Retina (tissue), 1 donor: ENCODE data around the gene HPCAL1.
"Not testable (repeated sequence)": the region's sequence is repeated elsewhere in the genome, so short reads cannot be mapped to it uniquely, and the experiment has no call there.

Experiments
- DNase-seq: peaks from one replicate; pipeline ENCODE4 v3.0.0-alpha.2; 2016

Gene HPCAL1

GRCh38 chr2:10285556-10286198 is 17.0 kb upstream of the HPCAL1 start:
- peak; percentile 48 for DNase-seq

DNA sequence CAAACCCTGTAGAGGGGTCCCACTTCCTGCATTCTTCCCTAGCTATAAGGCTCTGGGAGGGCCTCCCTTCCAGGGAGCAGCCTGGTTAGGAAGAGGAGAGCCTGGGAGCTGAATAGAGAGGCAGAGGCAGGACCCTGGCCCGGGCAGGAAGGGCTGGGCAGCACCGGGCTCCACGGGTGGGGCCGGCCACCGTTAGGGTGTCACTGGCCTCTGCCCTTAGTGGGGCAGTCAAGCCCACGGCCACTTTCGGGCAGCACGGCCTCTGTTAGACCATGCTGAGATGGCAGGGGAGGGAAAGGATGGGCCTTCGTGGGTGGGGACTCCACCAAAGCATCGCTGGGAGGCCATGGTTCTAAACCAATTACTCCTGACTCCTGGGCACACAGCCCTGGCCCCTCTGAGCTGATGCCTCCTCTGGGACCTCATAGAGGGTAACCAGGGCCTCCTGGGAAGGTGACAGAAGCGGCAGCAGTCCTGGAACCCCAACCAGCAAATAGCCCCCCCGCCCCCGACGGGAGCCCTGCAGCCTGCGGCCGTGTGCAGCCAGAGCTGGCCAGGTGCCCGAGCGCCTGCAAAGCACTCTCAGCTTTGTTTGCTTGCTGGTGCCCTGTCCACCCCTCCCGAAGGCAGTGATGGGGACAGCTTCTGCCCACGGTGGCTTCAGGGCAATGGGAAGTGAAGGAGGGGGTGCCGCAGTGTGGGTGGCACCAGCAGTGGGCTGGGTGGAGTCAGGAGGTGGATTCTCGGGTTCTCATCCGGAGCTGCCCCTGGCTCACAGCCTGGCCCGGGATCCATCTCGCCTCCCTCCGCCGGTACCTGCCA is 16.3 kb upstream of the HPCAL1 start:
- DNase-seq = no peak

DNA sequence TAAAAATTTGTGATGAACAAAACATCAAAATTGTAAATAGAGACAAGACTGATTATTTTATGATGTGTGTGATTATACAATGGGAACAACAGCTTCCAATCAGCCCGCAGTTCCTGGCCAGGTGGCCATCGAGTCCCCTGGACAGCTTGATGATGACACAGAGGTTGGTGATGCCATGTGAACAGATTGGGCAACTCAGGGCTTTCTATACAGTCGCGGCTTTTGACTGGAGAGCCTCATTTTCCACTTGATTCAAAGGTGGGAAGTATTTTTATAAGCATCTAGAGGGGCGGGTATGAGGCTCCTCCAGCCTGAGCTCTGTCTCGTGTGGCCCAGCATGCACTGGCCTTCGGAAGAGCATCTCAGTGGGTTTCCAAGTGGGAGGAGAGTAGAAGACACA is 14.9 kb upstream of the HPCAL1 start:
- DNase-seq = no peak

DNA sequence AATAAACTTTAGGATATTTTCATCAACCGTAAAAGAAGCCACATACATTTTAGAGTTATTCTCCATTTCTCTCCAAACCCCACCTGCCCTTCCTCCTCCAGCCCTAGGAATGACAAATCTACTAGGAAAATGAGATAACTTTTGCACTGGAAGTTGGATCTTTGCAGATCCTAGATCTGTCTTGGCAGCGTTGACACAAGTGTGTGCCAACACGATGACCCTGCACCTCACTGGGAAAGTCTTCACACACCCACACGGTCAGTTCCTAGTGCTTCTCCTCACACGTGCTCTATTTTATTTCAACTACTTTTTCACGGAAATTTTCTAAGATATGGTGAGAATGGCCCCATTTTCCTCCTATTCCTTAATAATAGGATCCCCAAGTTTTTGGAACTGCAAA is 14.1 kb upstream of the HPCAL1 start:
- no peak for DNase-seq

DNA sequence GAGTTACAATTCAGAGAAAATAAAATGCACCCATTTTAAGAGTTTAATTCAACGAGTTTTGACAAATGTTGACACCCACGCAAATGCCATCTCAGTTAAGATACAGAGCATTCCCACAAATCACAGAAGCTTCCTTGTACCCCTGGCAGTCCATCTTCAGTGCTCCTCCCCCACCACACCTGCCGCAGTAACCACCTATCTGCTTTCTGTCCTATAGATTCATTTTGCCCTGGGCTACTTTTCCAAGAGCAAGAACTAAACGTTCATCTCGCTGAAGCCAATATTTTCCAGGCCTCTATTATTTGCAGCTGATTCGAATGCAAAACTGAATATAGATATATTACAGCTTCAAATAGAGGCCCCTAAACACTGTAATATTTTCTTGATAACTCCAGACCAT is 13.4 kb upstream of the HPCAL1 start:
- no peak for DNase-seq

- DNase-seq = no peak
Measured at GRCh38 chr2:10289891-10290290, 12.8 kb upstream of the HPCAL1 start.

DNA sequence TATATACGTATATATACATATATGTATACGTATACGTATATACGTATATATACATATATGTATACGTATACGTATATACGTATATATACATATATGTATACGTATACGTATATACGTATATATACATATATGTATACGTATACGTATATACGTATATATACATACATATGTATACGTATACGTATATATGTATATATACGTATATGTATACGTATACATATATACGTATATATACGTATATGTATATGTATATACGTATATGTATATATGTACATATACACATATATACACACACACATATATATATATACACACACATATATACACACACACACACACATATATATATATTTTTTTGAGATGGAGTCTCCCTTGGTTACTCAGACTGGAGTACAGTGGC is 11.3 kb upstream of the HPCAL1 start:
- DNase-seq = not testable (repeated sequence)

DNA sequence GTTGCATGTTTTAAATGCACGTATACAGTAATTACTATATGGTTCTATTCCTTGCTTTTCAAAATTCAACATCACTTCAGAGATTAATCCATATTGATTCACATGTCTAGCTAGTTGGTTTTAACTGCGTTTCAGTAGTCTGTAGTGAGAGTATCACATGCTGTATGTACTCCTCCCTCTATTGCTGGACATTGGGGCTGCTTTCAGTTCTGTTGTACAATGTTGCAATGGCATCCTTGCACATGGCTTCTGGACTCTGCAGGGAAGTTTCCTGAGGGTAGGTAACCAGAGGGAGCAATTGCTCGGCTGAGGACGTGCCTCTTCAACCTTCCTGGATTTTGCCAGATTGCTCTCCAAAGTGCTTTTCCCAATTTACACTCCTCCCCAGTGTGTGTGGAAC is 10.7 kb upstream of the HPCAL1 start:
- no peak for DNase-seq

DNA sequence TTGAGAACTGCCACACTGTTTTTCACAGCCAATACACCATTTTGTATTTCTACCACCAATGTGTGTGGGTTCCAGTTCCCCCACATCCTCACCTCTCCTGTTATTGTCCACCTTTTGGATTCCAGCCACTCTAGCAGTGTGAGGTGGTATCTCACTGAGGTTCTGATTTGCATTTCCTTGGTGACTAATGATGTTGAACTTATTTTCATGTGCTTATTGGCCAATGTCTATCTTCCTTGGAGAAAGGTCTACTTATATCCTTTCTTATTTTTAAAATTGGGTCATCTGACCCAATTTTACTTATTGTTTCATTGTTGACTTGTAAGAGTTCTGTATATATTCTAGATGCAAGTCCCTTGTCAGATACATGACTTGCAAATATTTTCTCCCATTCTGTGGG is 9.1 kb upstream of the HPCAL1 start:
- DNase-seq = no peak

- no peak for DNase-seq
Measured at GRCh38 chr2:10294077-10294476, 8.6 kb upstream of the HPCAL1 start.

DNA sequence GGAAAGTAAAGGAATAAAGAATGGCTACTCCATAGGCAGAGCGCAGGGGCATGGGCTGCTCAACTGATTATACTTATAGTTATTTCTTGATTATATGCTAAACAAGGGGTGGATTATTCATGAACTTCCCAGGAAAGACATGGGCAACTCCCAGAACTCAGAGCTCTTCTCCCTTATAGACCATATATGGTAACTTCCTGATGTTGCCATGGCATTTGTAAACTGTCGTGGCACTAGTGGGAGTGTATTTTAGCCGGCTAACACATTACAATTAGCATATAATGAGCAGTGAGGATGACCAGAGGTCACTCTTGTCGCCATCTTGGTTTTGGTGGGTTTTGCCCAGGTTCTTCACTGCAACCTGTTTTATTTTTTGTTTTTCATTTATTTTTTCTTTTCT is 7.1 kb upstream of the HPCAL1 start:
- not testable (repeated sequence) for DNase-seq

DNA sequence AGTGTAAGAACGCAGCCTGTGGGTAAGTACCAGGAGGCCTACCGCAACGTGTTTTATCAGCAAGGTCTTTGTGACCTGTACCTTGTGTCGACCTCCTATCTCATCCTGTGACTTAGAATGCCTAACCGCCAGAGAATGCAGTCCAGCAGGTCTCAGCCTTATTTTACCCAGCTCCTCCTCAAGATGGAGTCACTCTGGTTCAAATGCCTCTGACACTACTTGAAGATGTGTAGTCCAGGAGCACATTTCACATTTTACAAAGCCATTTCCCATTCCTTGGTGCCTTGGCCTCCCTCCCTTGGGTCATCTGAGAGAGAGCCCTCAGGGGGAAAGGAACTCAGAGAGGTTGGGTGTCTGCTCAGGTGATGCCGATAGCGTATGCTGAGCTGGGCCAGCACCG is 6.6 kb upstream of the HPCAL1 start:
- no peak for DNase-seq

- no peak for DNase-seq
Measured at GRCh38 chr2:10297191-10297830, 5.4 kb upstream of the HPCAL1 start.

DNA sequence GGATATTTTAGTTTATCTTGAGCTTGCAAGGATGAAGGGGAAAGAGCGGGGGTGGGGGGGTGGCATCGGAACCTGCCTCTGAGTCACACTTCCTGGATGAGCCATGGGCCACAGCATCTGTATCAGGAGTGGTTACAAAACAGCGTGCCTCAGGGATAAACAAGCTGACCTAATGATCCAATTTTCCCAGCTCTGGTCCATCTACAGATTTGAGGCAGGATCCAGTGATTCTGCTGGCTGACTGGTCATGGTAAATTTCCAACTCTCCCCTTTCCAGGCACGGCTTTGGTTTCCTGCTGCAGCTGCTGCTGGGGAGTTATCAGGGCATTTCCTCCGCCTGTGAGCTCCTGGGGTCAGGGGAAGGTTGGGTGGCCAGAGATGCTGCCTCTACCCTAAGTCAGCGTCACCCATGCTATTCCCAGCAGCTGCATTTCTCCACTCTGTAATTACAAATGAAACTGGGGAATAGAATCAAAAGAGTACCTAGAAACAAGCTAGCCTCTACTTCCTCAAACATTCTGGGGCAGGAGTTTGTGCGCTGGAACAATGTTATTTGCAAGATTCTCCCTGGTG is 4.7 kb upstream of the HPCAL1 start:
- no peak for DNase-seq

DNA sequence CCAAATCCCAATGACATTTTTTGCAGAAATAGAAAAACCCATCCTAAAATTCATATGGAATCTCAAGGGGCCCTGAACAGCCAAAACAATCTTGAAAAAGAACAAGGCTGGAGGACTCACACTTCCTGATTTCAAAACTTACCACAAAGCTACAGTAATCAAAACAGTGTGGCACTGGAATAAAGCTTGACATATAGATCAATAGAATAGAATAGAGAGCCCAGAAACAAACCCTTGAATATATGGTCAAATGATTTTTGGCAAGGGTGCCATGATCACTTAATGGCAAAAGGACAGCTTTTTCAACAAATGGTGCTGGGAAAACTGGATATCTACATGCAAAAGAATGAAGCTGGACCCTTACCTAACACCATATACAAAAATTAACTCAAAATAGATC is 3.9 kb upstream of the HPCAL1 start:
- not testable (repeated sequence) for DNase-seq

DNA sequence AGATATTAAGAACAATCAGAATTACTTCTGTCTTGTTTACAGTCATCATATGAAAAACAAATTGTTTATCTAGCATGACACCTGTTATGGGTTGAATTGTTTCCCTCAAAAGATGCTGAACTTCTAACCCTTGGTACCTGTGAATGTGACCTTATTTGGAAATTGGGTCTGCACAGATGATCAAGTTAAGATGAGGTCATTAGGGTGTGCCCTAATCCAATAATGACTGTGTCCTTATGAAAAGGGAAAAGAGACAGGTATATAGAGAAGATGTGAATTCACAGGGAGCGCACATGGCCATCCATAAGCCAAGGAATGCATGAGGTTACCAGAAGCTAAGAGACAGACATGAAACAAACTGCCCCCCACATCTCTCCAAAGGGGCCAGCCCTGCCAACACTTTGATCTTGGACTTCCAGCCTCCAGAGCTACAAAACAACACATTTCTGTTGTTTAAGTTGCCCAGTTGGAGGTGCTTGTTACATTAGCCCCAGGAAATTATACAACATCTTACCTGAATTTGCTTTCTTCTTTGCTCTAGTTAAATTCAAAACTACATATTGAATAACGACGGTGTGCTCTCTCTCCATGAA is 2.3 kb upstream of the HPCAL1 start:
- no peak for DNase-seq

GRCh38 chr2:10300997-10301940 is 1.4 kb upstream of the HPCAL1 start:
- no peak for DNase-seq

GRCh38 chr2:10301941-10302478 is 694 bp upstream of the HPCAL1 start:
- DNase-seq = no peak

DNA sequence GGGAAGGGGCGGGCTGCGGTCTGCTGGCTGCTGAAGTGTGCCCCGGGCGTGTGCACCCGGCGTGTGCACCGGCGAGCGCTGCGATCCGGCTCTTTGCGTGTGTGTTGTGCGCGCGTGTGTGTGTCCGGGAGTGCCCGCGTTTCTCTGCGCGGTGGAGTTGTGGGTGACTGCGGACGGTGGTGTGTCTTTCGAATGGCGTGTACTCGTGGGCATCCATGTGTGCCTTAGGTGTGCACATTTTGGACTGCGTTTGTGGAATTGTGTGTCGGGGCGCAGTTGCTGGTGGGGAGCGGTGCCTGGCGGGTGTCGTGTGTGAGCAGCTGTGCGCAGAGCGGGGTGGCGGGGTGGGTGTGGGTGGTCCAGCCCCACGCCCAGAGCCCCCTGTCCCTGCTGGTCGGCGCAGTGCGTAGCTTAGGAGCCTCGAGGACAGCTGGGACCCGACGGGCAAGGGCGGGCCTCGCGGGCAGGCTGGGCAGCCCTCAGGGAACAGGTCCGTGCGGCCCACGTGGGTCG is 533 bp downstream of the HPCAL1 start:
- peak; percentile 81 for DNase-seq

- DNase-seq = peak; percentile 76
Measured at GRCh38 chr2:10303694-10304378, 1.1 kb downstream of the HPCAL1 start.
